GM19099 (cell line): ENCODE results near the gene LGALS7.

Source experiments
- POLR2A ChIP-seq: IDR thresholded peaks from 3 replicates; pipeline ENCODE4 v1.6.1; 2011; ENCODE audit warnings: low read depth; ENCODE audit not compliant: insufficient read length; ENCODE audit errors: extremely low read depth

LGALS7 gene

DNA sequence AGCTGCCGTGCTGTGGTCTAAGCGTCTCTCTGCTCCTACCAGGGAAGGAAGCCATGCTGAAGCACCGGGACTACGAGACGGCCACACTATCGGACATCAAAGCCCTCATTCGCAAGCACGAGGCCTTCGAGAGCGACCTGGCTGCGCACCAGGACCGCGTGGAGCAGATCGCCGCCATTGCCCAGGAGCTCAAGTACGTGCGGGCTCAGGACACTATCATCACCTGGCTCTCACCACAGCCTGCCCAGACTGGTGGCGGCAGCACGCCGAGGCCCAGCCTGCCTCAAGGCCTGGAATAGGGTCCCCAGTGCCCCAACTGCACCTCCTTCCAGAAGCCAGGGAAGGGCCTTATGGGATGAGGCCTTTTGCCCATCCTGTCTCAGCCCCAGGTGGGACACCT is 51.8 kb downstream of the LGALS7 start:
- no peak for TF ChIP-seq POLR2A
